HK-2 (cell line): ENCODE measurements around the gene C9orf78.
A peak's percentile ranks its signal among the peaks of the same experiment; 100 is the strongest.
"Not testable (repeated sequence)": the region's sequence is repeated elsewhere in the genome, so short reads cannot be mapped to it uniquely, and the experiment has no call there.

Experiments used
- DNase-seq: peaks from one replicate; pipeline ENCODE4 v3.0.0-alpha.2; 2018; ENCODE audit not compliant: unreplicated experiment

C9orf78 gene

DNA sequence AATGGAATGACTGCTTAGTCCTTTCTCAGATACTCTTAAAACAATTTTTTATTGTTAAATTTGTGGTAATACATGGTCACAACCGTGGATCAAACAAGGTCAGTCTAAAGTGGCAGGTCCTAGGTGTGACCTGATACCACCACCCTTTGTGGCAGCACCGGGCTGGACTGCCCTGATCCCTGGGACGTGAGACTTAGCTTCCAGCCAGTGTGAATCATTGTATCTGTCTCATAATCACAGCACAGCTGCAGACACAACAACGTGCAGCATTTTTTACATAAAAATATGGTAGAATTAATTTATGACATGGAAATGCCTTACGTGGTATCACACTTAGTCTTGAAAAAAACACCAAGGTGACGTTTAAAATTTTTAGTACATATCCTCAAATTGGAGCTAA lies 24.3 kb downstream of the C9orf78 start:
- no peak for DNase-seq

DNA sequence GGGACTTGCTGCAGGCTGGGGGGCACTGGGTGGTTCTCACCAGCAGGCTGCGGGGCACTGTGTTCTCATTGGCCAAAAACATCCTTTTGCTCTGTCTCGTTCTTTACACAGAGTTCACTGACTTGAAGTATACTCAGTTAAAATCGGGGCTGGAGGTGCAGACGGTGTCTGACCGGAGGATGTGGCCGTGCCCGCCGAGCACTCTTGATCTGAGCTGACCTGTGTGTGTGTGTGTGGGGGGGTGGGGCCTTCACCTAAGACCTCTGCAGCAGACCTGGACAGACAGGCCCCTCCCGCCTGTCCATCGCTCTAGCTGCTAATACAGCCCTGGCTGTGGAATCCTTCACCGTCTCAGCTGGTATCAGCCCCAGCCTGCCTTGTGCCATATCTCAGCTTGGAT lies 25.0 kb downstream of the C9orf78 start:
- DNase-seq = no peak

DNA sequence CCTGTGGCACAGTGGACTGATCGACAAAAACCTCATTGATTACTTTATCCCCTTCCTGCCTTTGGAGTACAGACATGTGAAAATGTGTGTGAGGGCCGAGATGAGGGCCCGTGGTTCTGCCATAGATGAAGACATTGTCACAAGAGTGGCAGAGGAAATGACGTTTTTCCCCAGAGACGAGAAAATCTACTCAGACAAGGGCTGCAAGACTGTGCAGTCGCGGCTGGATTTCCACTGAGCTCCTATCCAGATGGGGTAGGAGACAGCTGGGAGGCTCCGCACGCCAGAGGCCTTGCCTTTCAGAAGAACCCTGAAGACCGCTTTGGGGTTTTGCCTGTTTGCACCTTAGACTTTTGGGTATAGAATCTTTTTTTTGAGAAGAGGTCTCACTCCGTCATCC lies 25.7 kb downstream of the C9orf78 start:
- no peak for DNase-seq

DNA sequence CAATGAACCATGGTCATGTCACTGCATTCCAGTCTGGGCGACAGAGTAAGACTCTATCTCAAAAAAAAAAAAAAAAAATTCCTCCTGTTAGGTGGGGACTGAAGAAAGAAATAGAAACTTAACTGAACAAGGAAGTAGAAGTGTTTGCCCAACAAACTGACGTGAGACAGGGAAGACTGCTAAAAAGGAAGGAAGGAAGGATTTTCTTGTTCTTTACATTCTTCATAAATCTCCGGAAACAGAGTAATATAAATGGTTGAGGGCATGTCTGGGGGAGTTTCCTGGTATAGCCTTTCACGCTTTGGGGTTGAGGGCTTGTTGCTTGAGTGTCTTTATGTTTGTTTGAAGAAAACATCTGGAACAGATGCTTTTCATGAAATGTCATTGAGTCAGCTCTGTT lies 29.0 kb downstream of the C9orf78 start:
- no peak for DNase-seq

DNA sequence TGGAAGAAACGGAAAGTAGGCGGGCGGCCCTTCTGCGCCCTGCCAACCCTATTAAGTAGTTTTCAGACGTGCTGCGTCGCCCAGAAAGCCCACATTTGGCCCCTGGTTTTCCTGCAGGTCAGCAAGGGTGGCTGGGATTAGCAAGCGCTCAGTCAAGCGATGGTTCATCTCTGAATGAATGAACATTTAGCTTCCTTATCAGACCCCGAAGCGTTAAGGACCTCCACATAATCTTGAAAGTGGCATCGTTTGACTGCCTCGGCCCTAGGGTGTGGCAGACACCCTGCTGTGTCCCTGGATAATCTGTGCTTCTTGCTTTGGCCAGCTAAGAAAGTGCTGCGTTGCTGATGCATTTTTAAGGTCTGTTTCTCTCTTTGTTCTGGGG lies 31.4 kb downstream of the C9orf78 start:
- no peak for DNase-seq

DNA sequence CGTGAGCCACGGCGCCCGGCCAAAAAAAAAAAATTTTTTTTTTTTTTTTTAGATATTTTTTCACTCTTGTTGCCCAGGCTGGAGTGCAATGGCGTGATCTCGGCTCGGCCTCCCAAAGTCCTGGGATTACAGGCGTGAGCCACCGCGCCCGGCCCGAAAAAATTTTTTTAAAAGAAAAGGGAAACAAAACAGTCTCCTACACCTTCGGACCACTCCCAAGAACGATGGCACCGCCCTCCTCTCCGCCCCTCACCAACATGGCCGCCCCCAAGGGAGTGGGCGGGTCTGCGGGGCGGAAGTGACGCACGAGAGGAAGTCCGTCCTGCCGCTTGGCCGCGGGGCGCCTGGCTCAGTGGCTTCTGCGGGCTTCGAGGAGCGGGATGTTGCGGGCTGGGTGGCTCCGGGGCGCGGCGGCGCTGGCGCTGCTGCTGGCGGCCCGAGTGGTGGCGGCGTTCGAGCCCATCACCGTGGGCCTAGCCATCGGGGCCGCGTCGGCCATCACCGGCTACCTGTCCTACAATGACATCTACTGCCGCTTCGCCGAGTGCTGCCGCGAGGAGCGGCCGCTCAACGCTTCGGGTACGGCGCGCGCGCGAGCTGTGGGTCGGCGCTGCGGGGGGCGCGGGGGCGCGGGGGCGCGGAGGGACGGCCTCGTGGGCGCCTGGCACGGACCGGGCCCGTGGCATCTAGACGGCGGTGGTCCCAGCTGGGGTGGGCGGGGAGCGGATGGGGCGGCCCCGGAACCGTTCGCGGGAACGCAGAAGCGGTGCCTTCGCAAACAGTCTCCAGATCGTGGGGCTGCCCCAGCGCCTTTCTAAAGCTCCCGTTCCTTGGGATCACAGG lies 32.0 kb downstream of the C9orf78 start, which contains the start of gene TOR1B:
Gene TOR1B, plus strand, starts transcription at position 352 of the 843 bp plus-strand sequence. Its CDS starts 29 bp downstream, at position 381.
- DNase-seq = peak; percentile 90

- no peak for DNase-seq
Observed at GRCh38 chr9:129801504-129801903, 33.6 kb downstream of the C9orf78 start.

- DNase-seq = no peak
Observed at GRCh38 chr9:129798973-129799372, 36.1 kb downstream of the C9orf78 start.

DNA sequence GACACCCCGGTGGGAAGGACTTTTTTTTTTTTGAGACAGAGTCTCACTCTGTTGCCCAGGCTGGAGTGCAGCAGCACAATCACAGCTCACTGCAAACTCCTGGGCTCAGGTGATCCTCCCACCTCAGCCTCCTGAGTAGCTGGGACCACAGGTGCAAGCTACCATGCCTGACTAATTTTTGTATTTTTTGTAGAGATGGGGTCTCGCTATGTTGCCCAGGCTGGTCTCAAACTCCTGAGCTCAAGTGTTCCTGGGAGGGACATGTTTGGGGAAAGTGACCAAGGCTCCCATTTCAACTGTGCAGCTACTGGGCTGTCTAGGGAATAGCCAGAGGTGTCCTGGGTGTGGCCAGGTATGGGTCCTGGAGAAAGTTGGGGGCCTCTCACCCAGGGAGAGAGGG lies 39.0 kb downstream of the C9orf78 start:
- DNase-seq = not testable (repeated sequence)

GRCh38 chr9:129794549-129794948 lies 40.5 kb downstream of the C9orf78 start:
- DNase-seq = no peak

GRCh38 chr9:129786481-129786880 lies 48.6 kb downstream of the C9orf78 start:
- no peak for DNase-seq

DNA sequence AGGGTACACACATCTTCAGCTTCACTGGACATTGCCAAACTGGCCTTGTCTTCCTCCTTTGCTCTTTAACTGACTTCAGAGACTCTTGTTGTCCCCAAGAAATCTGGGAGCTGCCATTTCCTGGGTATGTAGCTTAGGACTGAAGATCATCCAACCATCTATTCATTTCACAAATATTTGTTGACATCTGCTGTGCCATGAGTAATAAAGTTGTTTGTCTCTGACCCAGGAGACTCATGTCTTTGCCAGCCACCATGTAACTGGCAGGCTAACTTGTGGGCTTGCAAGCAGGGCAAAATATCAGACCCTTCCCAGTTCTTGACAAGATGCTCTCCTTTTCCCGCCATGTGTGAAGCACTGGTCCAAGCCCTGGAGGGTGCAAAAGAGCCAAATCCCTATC lies 49.2 kb downstream of the C9orf78 start:
- DNase-seq = no peak

DNA sequence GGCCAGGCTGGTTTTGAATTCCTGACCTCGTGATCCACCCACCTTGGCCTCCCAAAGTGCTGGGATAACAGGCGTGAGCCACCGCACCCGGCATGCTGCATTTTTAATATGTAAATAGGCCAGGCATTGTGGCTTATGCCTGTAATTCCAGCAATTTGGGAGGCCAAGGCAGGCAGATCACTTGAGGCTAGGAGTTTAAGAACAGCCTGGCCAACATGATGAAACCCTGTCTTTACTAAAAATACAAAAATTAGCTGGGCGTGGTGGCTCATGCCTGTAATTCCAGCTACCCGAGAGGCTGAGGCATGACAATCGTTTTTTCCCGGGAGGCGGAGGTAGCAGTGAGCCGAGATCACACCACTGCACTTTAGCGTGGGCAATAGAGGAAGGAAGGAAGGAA lies 50.1 kb downstream of the C9orf78 start:
- not testable (repeated sequence) for DNase-seq

GRCh38 chr9:129783516-129784361 lies 51.3 kb downstream of the C9orf78 start:
- peak; percentile 69 for DNase-seq

- no peak for DNase-seq
Observed at GRCh38 chr9:129781981-129782380, 53.1 kb downstream of the C9orf78 start.

- DNase-seq = no peak
Observed at GRCh38 chr9:129781131-129781530, 53.9 kb downstream of the C9orf78 start.

- no peak for DNase-seq
Observed at GRCh38 chr9:129779560-129780190, 55.4 kb downstream of the C9orf78 start.

- no peak for DNase-seq
Observed at GRCh38 chr9:129778469-129778868, 56.6 kb downstream of the C9orf78 start.

DNA sequence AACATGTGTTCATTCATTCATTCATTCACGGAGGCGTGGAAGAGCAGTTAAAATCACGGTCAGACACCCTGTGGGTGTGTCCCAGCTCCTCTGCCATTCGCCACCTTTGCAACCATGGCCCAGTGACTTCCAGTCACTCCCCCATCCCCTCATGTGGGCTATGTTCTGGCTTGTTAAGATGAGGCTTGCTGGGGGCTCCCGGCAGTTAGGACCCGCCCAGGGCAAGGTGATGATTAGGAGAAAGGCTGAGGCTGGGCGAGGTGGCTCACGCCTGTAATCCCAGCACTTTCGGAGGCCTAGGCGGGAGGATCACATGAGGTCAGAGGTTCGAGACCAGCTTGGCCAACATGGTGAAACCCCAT lies 57.3 kb downstream of the C9orf78 start:
- peak; percentile 43 for DNase-seq
